Upper lobe of left lung (tissue), 6 donors: ENCODE results near the gene TSPAN10. TPM values are rescaled to one million over a fixed set of nuclear protein-coding genes. Genes with fewer than 3 reads are reported as not detected.
A peak's percentile ranks its signal among the peaks of the same experiment; 100 is the strongest.

Source experiments
- ATAC-seq, 2 donors: fragments of 200-7000 bp; cut with Tn5 transposase; one replicate each; pipeline ENCODE4 v1.9.1; 2022; ENCODE audit warnings: mild to moderate bottlenecking in 2 of 2, moderate library complexity in 2 of 2; ENCODE audit not compliant: low FRiP score in 2 of 2
- DNase-seq, 2 donors: peaks; one replicate each; pipeline ENCODE4 v3.0.0-alpha.2; 2019 to 2020
- H3K27ac ChIP-seq, 4 donors: fragments of 200-600 bp; sonication (generic); one replicate each; pipeline ENCODE4 v1.5.1; 2016 to 2019
- H3K27me3 ChIP-seq, 4 donors: fragments of 200-600 bp; sonication (generic); one replicate each; pipeline ENCODE4 v1.5.1; 2017 to 2019
- H3K36me3 ChIP-seq, 4 donors: fragments of 200-600 bp; sonication (generic); one replicate each; pipeline ENCODE4 v1.5.1; 2016 to 2019
- H3K4me1 ChIP-seq, 4 donors: fragments of 200-600 bp; sonication (generic); one replicate each; pipeline ENCODE4 v1.5.1; 2018 to 2019
- H3K4me3 ChIP-seq, 4 donors: fragments of 200-600 bp; sonication (generic); one replicate each; pipeline ENCODE4 v1.5.1; 2017 to 2019; ENCODE audit warnings: mild to moderate bottlenecking in 2 of 4, moderate library complexity in 1 of 4
- H3K9me3 ChIP-seq, 4 donors: fragments of 200-600 bp; sonication (generic); one replicate each; pipeline ENCODE4 v1.5.1; 2018 to 2019
- CTCF ChIP-seq, 6 experiments: fragments of 450-650 bp in 4 of 6; fragments of 200-600 bp in 2 of 6; sonication (generic) in 2 of 6; IDR thresholded peaks; one replicate each; pipeline ENCODE4 v1.5.1; 2016 to 2019; ENCODE audit warnings: antibody characterized with exemption in 6 of 6
- EP300 ChIP-seq, 4 donors: sonication (generic); formaldehyde crosslinking; IDR thresholded peaks; one replicate each; pipeline ENCODE4 v1.5.1; 2017; ENCODE audit warnings: antibody characterized with exemption in 4 of 4, control low read depth in 2 of 4
- POLR2A ChIP-seq, 4 donors: fragments of 450-650 bp; IDR thresholded peaks; one replicate each; pipeline ENCODE4 v1.5.1; 2016 to 2017; ENCODE audit warnings: antibody characterized with exemption in 4 of 4, mild to moderate bottlenecking in 2 of 4
- POLR2AphosphoS5 ChIP-seq, 2 donors: sonication (generic); formaldehyde crosslinking; IDR thresholded peaks; one replicate each; pipeline ENCODE4 v1.5.1; 2017; ENCODE audit warnings: antibody characterized with exemption in 2 of 2
- WGBS, 2 donors: methylation state at CpG; one replicate each; pipeline ENCODE4 v1.1.5; 2017 to 2018; 5-methylcytosine and 5-hydroxymethylcytosine counted together
- total RNA-seq, 6 donors: library from RNA; depleted of rRNA in 4 of 6; stranded (reverse); fragments of >200 nt in 4 of 6; gene quantifications; one replicate each; pipeline versions ENCODE4 v1.1.0 to v1.2.1, GENCODE V29; 2016 to 2021
- donor health status: DM: no; HTN: no; CAD: no; lungs with moderate emphysema.
- donor health status: DM: no; HTN: yes; CAD: no; lungs with severe emphysema.

Gene TSPAN10
- total RNA-seq, 6 donors from 2014 or later, result 0.61 to 2.8 (median 1.0) TPM

- H3K27me3 ChIP-seq, result no peaks in the 10 kb centered on the region
- DNase-seq (no peak), ATAC-seq (no peak)
- no peaks in the 10 kb centered on the region for H3K9me3 ChIP-seq
- peaks cover 4 to 6% (median 5%) of the 10 kb centered on the region in 4 donors for H3K4me1 ChIP-seq
- WGBS, 2 donors, result 93 to 95% methylated on average over 12 to 14 of the region's 17 CpGs
- no peaks in the 10 kb centered on the region for H3K36me3 ChIP-seq
- no peak for TF ChIP-seq CTCF (IDR thresholded peaks at IDR 0.05)
- no peak for TF ChIP-seq POLR2A (IDR thresholded peaks at IDR 0.05)
- no peak for TF ChIP-seq EP300 (IDR thresholded peaks at IDR 0.05)
- TF ChIP-seq POLR2AphosphoS5 (IDR thresholded peaks at IDR 0.05), result no peak
- H3K27ac ChIP-seq, result no peak overlapping the region
- H3K4me3 ChIP-seq, result no peak overlapping the region
Measured at GRCh38 chr17:81641825-81642489, 5.0 kb downstream of the TSPAN10 start.

- 96 to 98% methylated on average over 8 to 11 of the region's 15 CpGs for WGBS, 2 donors
- ATAC-seq (peak in 1 of 2 donors; percentile 16), DNase-seq (no peak)
- peaks cover 0 to 18% (median 8%) of the 10 kb centered on the region in 4 donors for H3K27me3 ChIP-seq
- TF ChIP-seq CTCF (IDR thresholded peaks at IDR 0.05) (no peak), POLR2A (IDR thresholded peaks at IDR 0.05) (no peak), POLR2AphosphoS5 (IDR thresholded peaks at IDR 0.05) (no peak), EP300 (IDR thresholded peaks at IDR 0.05) (no peak)
- peaks cover 0 to 8% (median 0%) of the 10 kb centered on the region in 4 donors for H3K4me1 ChIP-seq
- H3K4me3 ChIP-seq, result no peak overlapping the region
- H3K27ac ChIP-seq, result no peak overlapping the region
- H3K9me3 ChIP-seq, result peaks cover 0 to 8% (median 2%) of the 10 kb centered on the region in 4 donors
- H3K36me3 ChIP-seq, result no peaks in the 10 kb centered on the region
Measured at GRCh38 chr17:81644496-81644895, 7.5 kb downstream of the TSPAN10 start.

- ATAC-seq (no peak), DNase-seq (no peak)
- H3K4me1 ChIP-seq, result peaks cover 0 to 8% (median 0%) of the 10 kb centered on the region in 4 donors
- H3K27me3 ChIP-seq, result peaks cover 0 to 18% (median 8%) of the 10 kb centered on the region in 4 donors
- 85 to 95% methylated on average over 13 to 28 of the region's 29 CpGs for WGBS, 2 donors
- H3K4me3 ChIP-seq, result no peak overlapping the region
- peaks cover 0 to 8% (median 2%) of the 10 kb centered on the region in 4 donors for H3K9me3 ChIP-seq
- no peak overlapping the region for H3K27ac ChIP-seq
- H3K36me3 ChIP-seq, result no peaks in the 10 kb centered on the region
- TF ChIP-seq POLR2AphosphoS5 (IDR thresholded peaks at IDR 0.05), result no peak
- TF ChIP-seq POLR2A (IDR thresholded peaks at IDR 0.05), result no peak
- no peak for TF ChIP-seq CTCF (IDR thresholded peaks at IDR 0.05)
- no peak for TF ChIP-seq EP300 (IDR thresholded peaks at IDR 0.05)
Measured at GRCh38 chr17:81644976-81645952, 8.3 kb downstream of the TSPAN10 start.

- DNase-seq (no peak), ATAC-seq (no peak)
- Histone ChIP-seq H3K36me3 (no peaks in the 10 kb centered on the region), H3K9me3 (peaks cover 0 to 8% (median 2%) of the 10 kb centered on the region in 4 donors), H3K4me3 (no peak overlapping the region), H3K4me1 (peaks cover 0 to 8% (median 0%) of the 10 kb centered on the region in 4 donors), H3K27ac (no peak overlapping the region), H3K27me3 (peaks cover 0 to 18% (median 8%) of the 10 kb centered on the region in 4 donors)
- WGBS, 2 donors, result 64 to 70% methylated on average over 10 to 12 of the region's 12 CpGs
- TF ChIP-seq POLR2AphosphoS5 (IDR thresholded peaks at IDR 0.05) (no peak), POLR2A (IDR thresholded peaks at IDR 0.05) (no peak), EP300 (IDR thresholded peaks at IDR 0.05) (no peak), CTCF (IDR thresholded peaks at IDR 0.05) (no peak)
Measured at GRCh38 chr17:81646869-81647600, 10.0 kb downstream of the TSPAN10 start.
